Endothelial cell of umbilical vein (primary cell): Measurements from ENCODE around the gene DGKG. TPM values are rescaled to one million over a fixed set of nuclear protein-coding genes. Genes with fewer than 3 reads are reported as not detected.

Experiments
- polyA plus RNA-seq, 4 experiments: library from polyadenylated mRNA; depleted of rRNA in 3 of 4; stranded (reverse) in 3 of 4; unstranded in 1 of 4; fragments of >200 nt; gene quantifications; 2 replicates each; pipeline versions ENCODE4 v1.2.1 to v1.2.3, GENCODE V29; 2011 to 2012; ENCODE audit warnings: missing spikeins in 1 of 4
- total RNA-seq: library from RNA; stranded (reverse); gene quantifications from 2 replicates; pipeline ENCODE4 v1.2.3, GENCODE V29; 2021

The DGKG gene
- total and polyA plus RNA-seq, 2 donors (not counting 3 experiments of a cell fraction or from before 2014, with no cell fraction given): not detected

Other genes starting within 250 kb of the DGKG start
- 3.8 and 5.0 TPM in 2 replicates for gene CRYGS, start 182.1 kb upstream of the DGKG start, total RNA-seq
- gene CRYGS, start 182.1 kb upstream of the DGKG start, polyA plus RNA-seq: 5.0 and 7.6 TPM in 2 replicates
- gene TBCCD1, start 205.1 kb upstream of the DGKG start, total RNA-seq: 16.5 and 18.6 TPM in 2 replicates
- gene TBCCD1, start 205.1 kb upstream of the DGKG start, polyA plus RNA-seq: 16.6 and 17.0 TPM in 2 replicates
- gene DNAJB11, start 208.5 kb upstream of the DGKG start, total RNA-seq: 87.6 and 100 TPM in 2 replicates
- gene DNAJB11, start 208.5 kb upstream of the DGKG start, polyA plus RNA-seq: 25.2 and 39.5 TPM in 2 replicates